Measurements from ENCODE around the gene ITGB1BP1. TPM values are rescaled to one million over a fixed set of nuclear protein-coding genes. Genes with fewer than 3 reads are reported as not detected.

Gene ITGB1BP1
- total RNA-seq, 4 donors from 2014 or later = 65.9 to 97.3 (median 89.0) TPM

- H3K36me3 ChIP-seq = peaks cover 0 to 78% (median 0%) of the 10 kb centered on the region in 3 donors
- no peak for TF ChIP-seq POLR2A (IDR thresholded peaks at IDR 0.05)
- TF ChIP-seq EP300 (IDR thresholded peaks at IDR 0.05) = no peak
- no peak for TF ChIP-seq CTCF (IDR thresholded peaks at IDR 0.05)
- no peaks in the 10 kb centered on the region for H3K9me3 ChIP-seq
- no peak for DNase-seq (ENCODE audit: low spot score in 2 of 2)
- H3K27me3 ChIP-seq = no peaks in the 10 kb centered on the region
- H3K4me1 ChIP-seq = peaks cover 0 to 9% (median 0%) of the 10 kb centered on the region in 4 donors
- H3K4me3 ChIP-seq = no peak overlapping the region
- WGBS, 2 donors = 94 to 96% methylated on average over 4 of the region's 4 CpGs
- no peak overlapping the region for H3K27ac ChIP-seq
Observed at GRCh38 chr2:9359463-9359862, 63.9 kb downstream of the ITGB1BP1 start.

GRCh38 chr2:9358846-9359245 is 64.5 kb downstream of the ITGB1BP1 start:
- Histone ChIP-seq H3K4me1 (peaks cover 0 to 9% (median 0%) of the 10 kb centered on the region in 4 donors), H3K27ac (no peak overlapping the region), H3K36me3 (peaks cover 0 to 78% (median 0%) of the 10 kb centered on the region in 3 donors), H3K4me3 (no peak overlapping the region), H3K27me3 (no peaks in the 10 kb centered on the region), H3K9me3 (no peaks in the 10 kb centered on the region)
- no peak for DNase-seq (ENCODE audit: low spot score in 2 of 2)
- TF ChIP-seq EP300 (IDR thresholded peaks at IDR 0.05) = no peak
- no peak for TF ChIP-seq POLR2A (IDR thresholded peaks at IDR 0.05)
- no peak for TF ChIP-seq CTCF (IDR thresholded peaks at IDR 0.05)
- WGBS, 2 donors = 54 to 70% methylated on average over 1 of the region's 1 CpG

GRCh38 chr2:9356261-9356660 is 67.1 kb downstream of the ITGB1BP1 start:
- DNase-seq (ENCODE audit: low spot score in 2 of 2) = no peak
- H3K4me1 ChIP-seq = peaks cover 0 to 9% (median 0%) of the 10 kb centered on the region in 4 donors
- no peak overlapping the region for H3K27ac ChIP-seq
- no peaks in the 10 kb centered on the region for H3K9me3 ChIP-seq
- no peak overlapping the region for H3K4me3 ChIP-seq
- TF ChIP-seq CTCF (IDR thresholded peaks at IDR 0.05) (no peak), POLR2A (IDR thresholded peaks at IDR 0.05) (no peak), EP300 (IDR thresholded peaks at IDR 0.05) (no peak)
- no peaks in the 10 kb centered on the region for H3K27me3 ChIP-seq
- 62 to 70% methylated on average over 11 of the region's 11 CpGs for WGBS, 2 donors
- H3K36me3 ChIP-seq = peaks cover 0 to 84% (median 0%) of the 10 kb centered on the region in 3 donors

GRCh38 chr2:9355716-9356115 is 67.6 kb downstream of the ITGB1BP1 start:
- peak overlapping the region in 2 of 4 donors; percentile 12 to 20 for H3K27ac ChIP-seq
- DNase-seq (ENCODE audit: low spot score in 2 of 2) = no peak
- peaks cover 0 to 9% (median 0%) of the 10 kb centered on the region in 4 donors for H3K4me1 ChIP-seq
- WGBS, 2 donors = 55 to 58% methylated on average over 4 of the region's 4 CpGs
- H3K4me3 ChIP-seq = no peak overlapping the region
- no peak for TF ChIP-seq CTCF (IDR thresholded peaks at IDR 0.05)
- H3K27me3 ChIP-seq = no peaks in the 10 kb centered on the region
- H3K9me3 ChIP-seq = no peaks in the 10 kb centered on the region
- peaks cover 0 to 89% (median 0%) of the 10 kb centered on the region in 3 donors for H3K36me3 ChIP-seq

GRCh38 chr2:9355270-9355669 is 68.1 kb downstream of the ITGB1BP1 start:
- DNase-seq (ENCODE audit: low spot score in 2 of 2) = no peak
- no peak for TF ChIP-seq CTCF (IDR thresholded peaks at IDR 0.05)
- no peak for TF ChIP-seq EP300 (IDR thresholded peaks at IDR 0.05)
- TF ChIP-seq POLR2A (IDR thresholded peaks at IDR 0.05) = no peak
- peaks cover 0 to 9% (median 0%) of the 10 kb centered on the region in 4 donors for H3K4me1 ChIP-seq
- 77 to 83% methylated on average over 3 of the region's 3 CpGs for WGBS, 2 donors
- H3K4me3 ChIP-seq = no peak overlapping the region
- peaks cover 0 to 90% (median 0%) of the 10 kb centered on the region in 3 donors for H3K36me3 ChIP-seq
- H3K27ac ChIP-seq = peak overlapping the region in 1 of 4 donors; percentile 12
- H3K27me3 ChIP-seq = no peaks in the 10 kb centered on the region
- no peaks in the 10 kb centered on the region for H3K9me3 ChIP-seq

Measured in tibial nerve (tissue), 4 donors.